Panc1 (cell line): ENCODE results near the gene LGALS13.

Source experiments
- POLR2AphosphoS5 ChIP-seq: IDR thresholded peaks from 2 replicates; pipeline ENCODE4 v1.6.1; 2012; ENCODE audit warnings: mild to moderate bottlenecking, low read depth, low read length, moderate library complexity
- TF ChIP-seq, protein P1 (sequence below): fragments of 450-650 bp; IDR thresholded peaks from 2 replicates; pipeline ENCODE4 v1.5.1; 2017; ENCODE audit warnings: mild to moderate bottlenecking
- TF ChIP-seq, protein P2 (sequence below), 2 experiments: IDR thresholded peaks; 2 replicates each; pipeline ENCODE4 v1.6.1; 2011 to 2012; ENCODE audit warnings: low read depth in 2 of 2, control low read depth in 1 of 2, low read length in 1 of 2, mild to moderate bottlenecking in 1 of 2, moderate library complexity in 1 of 2; ENCODE audit not compliant: insufficient read depth in 1 of 2

- TF ChIP-seq, protein P1, sequence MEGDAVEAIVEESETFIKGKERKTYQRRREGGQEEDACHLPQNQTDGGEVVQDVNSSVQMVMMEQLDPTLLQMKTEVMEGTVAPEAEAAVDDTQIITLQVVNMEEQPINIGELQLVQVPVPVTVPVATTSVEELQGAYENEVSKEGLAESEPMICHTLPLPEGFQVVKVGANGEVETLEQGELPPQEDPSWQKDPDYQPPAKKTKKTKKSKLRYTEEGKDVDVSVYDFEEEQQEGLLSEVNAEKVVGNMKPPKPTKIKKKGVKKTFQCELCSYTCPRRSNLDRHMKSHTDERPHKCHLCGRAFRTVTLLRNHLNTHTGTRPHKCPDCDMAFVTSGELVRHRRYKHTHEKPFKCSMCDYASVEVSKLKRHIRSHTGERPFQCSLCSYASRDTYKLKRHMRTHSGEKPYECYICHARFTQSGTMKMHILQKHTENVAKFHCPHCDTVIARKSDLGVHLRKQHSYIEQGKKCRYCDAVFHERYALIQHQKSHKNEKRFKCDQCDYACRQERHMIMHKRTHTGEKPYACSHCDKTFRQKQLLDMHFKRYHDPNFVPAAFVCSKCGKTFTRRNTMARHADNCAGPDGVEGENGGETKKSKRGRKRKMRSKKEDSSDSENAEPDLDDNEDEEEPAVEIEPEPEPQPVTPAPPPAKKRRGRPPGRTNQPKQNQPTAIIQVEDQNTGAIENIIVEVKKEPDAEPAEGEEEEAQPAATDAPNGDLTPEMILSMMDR: no peak
- TF ChIP-seq POLR2AphosphoS5: no peak
- TF ChIP-seq, protein P2, sequence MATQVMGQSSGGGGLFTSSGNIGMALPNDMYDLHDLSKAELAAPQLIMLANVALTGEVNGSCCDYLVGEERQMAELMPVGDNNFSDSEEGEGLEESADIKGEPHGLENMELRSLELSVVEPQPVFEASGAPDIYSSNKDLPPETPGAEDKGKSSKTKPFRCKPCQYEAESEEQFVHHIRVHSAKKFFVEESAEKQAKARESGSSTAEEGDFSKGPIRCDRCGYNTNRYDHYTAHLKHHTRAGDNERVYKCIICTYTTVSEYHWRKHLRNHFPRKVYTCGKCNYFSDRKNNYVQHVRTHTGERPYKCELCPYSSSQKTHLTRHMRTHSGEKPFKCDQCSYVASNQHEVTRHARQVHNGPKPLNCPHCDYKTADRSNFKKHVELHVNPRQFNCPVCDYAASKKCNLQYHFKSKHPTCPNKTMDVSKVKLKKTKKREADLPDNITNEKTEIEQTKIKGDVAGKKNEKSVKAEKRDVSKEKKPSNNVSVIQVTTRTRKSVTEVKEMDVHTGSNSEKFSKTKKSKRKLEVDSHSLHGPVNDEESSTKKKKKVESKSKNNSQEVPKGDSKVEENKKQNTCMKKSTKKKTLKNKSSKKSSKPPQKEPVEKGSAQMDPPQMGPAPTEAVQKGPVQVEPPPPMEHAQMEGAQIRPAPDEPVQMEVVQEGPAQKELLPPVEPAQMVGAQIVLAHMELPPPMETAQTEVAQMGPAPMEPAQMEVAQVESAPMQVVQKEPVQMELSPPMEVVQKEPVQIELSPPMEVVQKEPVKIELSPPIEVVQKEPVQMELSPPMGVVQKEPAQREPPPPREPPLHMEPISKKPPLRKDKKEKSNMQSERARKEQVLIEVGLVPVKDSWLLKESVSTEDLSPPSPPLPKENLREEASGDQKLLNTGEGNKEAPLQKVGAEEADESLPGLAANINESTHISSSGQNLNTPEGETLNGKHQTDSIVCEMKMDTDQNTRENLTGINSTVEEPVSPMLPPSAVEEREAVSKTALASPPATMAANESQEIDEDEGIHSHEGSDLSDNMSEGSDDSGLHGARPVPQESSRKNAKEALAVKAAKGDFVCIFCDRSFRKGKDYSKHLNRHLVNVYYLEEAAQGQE (IDR thresholded peaks at IDR 0.05; ENCODE audit: insufficient read depth in 1 of 2, low read depth in 2 of 2, low read length in 1 of 2): no peak
Measured at GRCh38 chr19:39554701-39555311, 47.5 kb upstream of the LGALS13 start.
